SK-N-SH (cell line): ENCODE measurements around the gene MON1B. TPM values are rescaled to one million over a fixed set of nuclear protein-coding genes. Genes with fewer than 3 reads are reported as not detected.
A peak's percentile ranks its signal among the peaks of the same experiment; 100 is the strongest.

ENCODE experiments used
- CTCF ChIP-seq: fragments of 200-600 bp; sonication (generic); IDR thresholded peaks from 2 replicates; pipeline ENCODE4 v1.6.1; 2017; ENCODE audit warnings: antibody characterized with exemption, mild to moderate bottlenecking, moderate library complexity
- EP300 ChIP-seq, 2 experiments: IDR thresholded peaks; 2 replicates each; pipeline versions ENCODE4 v1.4.0 to v1.6.1; 2012; ENCODE audit warnings: borderline replicate concordance in 1 of 2, low read depth in 1 of 2, low read length in 1 of 2
- EZH2phosphoT487 ChIP-seq: fragments of 200-600 bp; sonication (generic); IDR thresholded peaks from 2 replicates; pipeline ENCODE4 v1.6.1; 2017; ENCODE audit warnings: low read depth, mixed run types, mild to moderate bottlenecking, antibody characterized with exemption, moderate library complexity, borderline replicate concordance
- FOXJ3 ChIP-seq: sonication (generic); formaldehyde crosslinking; IDR thresholded peaks from 2 replicates; pipeline ENCODE4 v1.5.1; 2020; ENCODE audit warnings: mild to moderate bottlenecking, missing genetic modification reagents
- GABPA ChIP-seq: IDR thresholded peaks from 2 replicates; pipeline ENCODE4 v1.4.0; 2012; ENCODE audit warnings: low read depth, mild to moderate bottlenecking
- GATA2 ChIP-seq: sonication (generic); formaldehyde crosslinking; IDR thresholded peaks from 2 replicates; pipeline ENCODE4 v1.5.0; 2020; ENCODE audit warnings: mild to moderate bottlenecking, missing genetic modification reagents
- MAX ChIP-seq: IDR thresholded peaks from 2 replicates; pipeline ENCODE4 v1.4.0; 2012; ENCODE audit warnings: low read depth
- NFIC ChIP-seq: IDR thresholded peaks from 2 replicates; pipeline ENCODE4 v1.4.0; 2012; ENCODE audit warnings: borderline replicate concordance
- PBX3 ChIP-seq: IDR thresholded peaks from 2 replicates; pipeline ENCODE4; 2012
- RAD21 ChIP-seq: IDR thresholded peaks from 2 replicates; pipeline ENCODE4 v1.6.1; 2012; ENCODE audit warnings: mild to moderate bottlenecking, low read length
- RCOR1 ChIP-seq: fragments of 150-350 bp; IDR thresholded peaks from 2 replicates; pipeline ENCODE4 v1.6.1; 2017; ENCODE audit warnings: antibody characterized with exemption, low read length
- RFX5 ChIP-seq: IDR thresholded peaks from 2 replicates; pipeline ENCODE4 v1.6.1; 2012; ENCODE audit warnings: mild to moderate bottlenecking, improper control_type of control experiment, low read length
- RXRA ChIP-seq: IDR thresholded peaks from 2 replicates; pipeline ENCODE4 v1.4.0; 2012; ENCODE audit warnings: low read depth, mild to moderate bottlenecking, borderline replicate concordance
- SIN3A ChIP-seq: IDR thresholded peaks from 2 replicates; pipeline ENCODE4 v1.6.1; 2012; ENCODE audit warnings: low read depth, mild to moderate bottlenecking, low read length, moderate library complexity, borderline replicate concordance
- SMC3 ChIP-seq: IDR thresholded peaks from 2 replicates; pipeline ENCODE4 v1.6.1; 2012; ENCODE audit warnings: low read depth, low read length, improper control_type of control experiment
- TAF1 ChIP-seq: IDR thresholded peaks from 2 replicates; pipeline ENCODE4 v1.6.1; 2012; ENCODE audit warnings: low read depth, mild to moderate bottlenecking, low read length, moderate library complexity, borderline replicate concordance
- YY1 ChIP-seq: IDR thresholded peaks from 2 replicates; pipeline ENCODE4 v1.4.0; 2012; ENCODE audit warnings: low read depth, mild to moderate bottlenecking
- ZBTB33 ChIP-seq: IDR thresholded peaks from 2 replicates; pipeline ENCODE4 v1.4.0; 2012; ENCODE audit warnings: low read depth, borderline replicate concordance
- polyA plus RNA-seq, 3 experiments: library from polyadenylated mRNA; depleted of rRNA; stranded (reverse); fragments of >200 nt; gene quantifications; 2 replicates each; pipeline ENCODE4 v1.2.3, GENCODE V29; 2012

MON1B gene
- polyA plus RNA-seq, 1 of the 3 experiments (the other 2 are of a cell fraction): 16.9 TPM

GRCh38 chr16:77213542-77214106 is 22.6 kb downstream of the MON1B start (continued):
- 0 out of 2 replicates have a peak, but pooled peaks have one; percentile 34 for TF ChIP-seq SIN3A
- no peak for TF ChIP-seq FOXJ3
- peak; percentile 94 for TF ChIP-seq PBX3
- TF ChIP-seq RFX5: no peak
- no peak for TF ChIP-seq GATA2 (CRISPR knock-in tag)
- TF ChIP-seq EZH2phosphoT487: no peak
- no peak for TF ChIP-seq CTCF
- peak; percentile 92 for TF ChIP-seq MAX
- peak; percentile 29; the same call in 1 of the 2 replicates for TF ChIP-seq TAF1
- peak; percentile 45 to 82 for TF ChIP-seq EP300 (IDR thresholded peaks at IDR 0.05; ENCODE audit: borderline replicate concordance in 1 of 2, low read depth in 1 of 2, low read length in 1 of 2)
- TF ChIP-seq NFIC: peak; percentile 98
- TF ChIP-seq ZBTB33: no peak
- peak; percentile 29; the same call in 1 of the 2 replicates for TF ChIP-seq RXRA
- TF ChIP-seq YY1: no peak
- no peak for TF ChIP-seq RAD21
- no peak for TF ChIP-seq SMC3
- TF ChIP-seq RCOR1: no peak
- TF ChIP-seq GABPA: no peak
- TF ChIP-seq, all 33 proteins: peak for 12
